SK-N-SH (cell line): ENCODE results near the gene SCARF2. TPM values are rescaled to one million over a fixed set of nuclear protein-coding genes. Genes with fewer than 3 reads are reported as not detected.

Experiments used
- CTCF ChIA-PET: fragments of 300-600, 350-600 bp; formaldehyde crosslinking; extraction: SDS; loops from one replicate; lab custom pipeline; 2021; lab: Yijun Ruan, JAX
- POLR2A ChIA-PET: fragments of 350-600 bp; sonication (Branson Sonifier 250); formaldehyde crosslinking; extraction: SDS; loops from one replicate; lab custom pipeline; 2020; ENCODE audit warnings: antibody characterized with exemption, inconsistent platforms; lab: Yijun Ruan, JAX
- DNase-seq: peaks from one replicate; pipeline ENCODE4 v3.0.0; 2012
- H2AFZ ChIP-seq: fragments of 200-600 bp; sonication (generic); 2 replicates; pipeline ENCODE4 v1.8.1; 2016; ENCODE audit warnings: antibody characterized with exemption, mild to moderate bottlenecking, low read depth
- H3F3A ChIP-seq: fragments of 200-600 bp; sonication (generic); replicated peaks from 2 replicates; pipeline ENCODE3; 2016; ENCODE audit warnings: antibody characterized with exemption, mild to moderate bottlenecking; ENCODE audit not compliant: insufficient read depth
- H3K27ac ChIP-seq, 2 experiments: fragments of 200-500 bp in 1 of 2; fragments of 200-600 bp in 1 of 2; sonication (Bioruptor generic) in 1 of 2; sonication (generic), shearing (Covaris generic) in 1 of 2; 2 replicates each; pipeline versions ENCODE4 v1.5.1 to v1.6.1; 2014 to 2016; ENCODE audit warnings: low read depth in 2 of 2, inconsistent platforms in 1 of 2, low read length in 1 of 2, mild to moderate bottlenecking in 1 of 2, mixed read lengths in 1 of 2
- H3K27me3 ChIP-seq: fragments of 200-600 bp; sonication (generic), shearing (Covaris generic); 2 replicates; pipeline ENCODE4 v1.6.1; 2016; ENCODE audit warnings: mixed run types; ENCODE audit not compliant: insufficient read depth
- H3K36me3 ChIP-seq, 2 experiments: fragments of 200-500 bp in 1 of 2; fragments of 200-600 bp in 1 of 2; sonication (Bioruptor generic) in 1 of 2; sonication (generic) in 1 of 2; replicated peaks in 1 of 2; 2 replicates each; pipeline versions ENCODE3 to v1.5.1; 2014 to 2016; ENCODE audit warnings: low read length in 1 of 2, mild to moderate bottlenecking in 1 of 2; ENCODE audit not compliant: insufficient read depth in 2 of 2, control insufficient read depth in 1 of 2
- H3K4me1 ChIP-seq, 2 experiments: fragments of 200-500 bp in 1 of 2; fragments of 200-600 bp in 1 of 2; sonication (Bioruptor generic) in 1 of 2; sonication (generic), shearing (Covaris generic) in 1 of 2; 2 replicates each; pipeline versions ENCODE4 v1.5.1 to v1.6.1; 2014 to 2016; ENCODE audit warnings: low read depth in 1 of 2, low read length in 1 of 2, mixed run types in 1 of 2; ENCODE audit not compliant: insufficient read depth in 2 of 2, control insufficient read depth in 1 of 2
- H3K4me2 ChIP-seq: fragments of 200-600 bp; sonication (generic), shearing (Covaris generic); 2 replicates; pipeline ENCODE4 v1.6.1; 2017; ENCODE audit warnings: mixed run types
- H3K4me3 ChIP-seq, 2 experiments: fragments of 200-500 bp in 1 of 2; fragments of 200-600 bp in 1 of 2; sonication (Bioruptor generic) in 1 of 2; sonication (generic), shearing (Covaris generic) in 1 of 2; 2 replicates each; pipeline versions ENCODE4 v1.5.1 to v1.8.1; 2014 to 2016; ENCODE audit warnings: low read depth in 2 of 2, inconsistent platforms in 1 of 2, low read length in 1 of 2, mild to moderate bottlenecking in 1 of 2, mixed read lengths in 1 of 2, moderate library complexity in 1 of 2
- H3K79me2 ChIP-seq: fragments of 200-600 bp; sonication (generic); 2 replicates; pipeline ENCODE4 v1.8.1; 2017; ENCODE audit warnings: mild to moderate bottlenecking; ENCODE audit not compliant: insufficient read depth
- H3K9ac ChIP-seq: fragments of 200-600 bp; sonication (generic); 2 replicates; pipeline ENCODE4 v1.6.1; 2017; ENCODE audit warnings: mixed run types
- H3K9me2 ChIP-seq: fragments of 200-600 bp; sonication (generic); 2 replicates; pipeline ENCODE4 v1.6.1; 2017; ENCODE audit warnings: mixed run types
- H3K9me3 ChIP-seq: fragments of 200-600 bp; sonication (generic); 2 replicates; pipeline ENCODE4 v1.6.1; 2017; ENCODE audit warnings: mixed run types, mild to moderate bottlenecking, moderate library complexity
- H4K20me1 ChIP-seq: fragments of 200-600 bp; sonication (generic); 2 replicates; pipeline ENCODE4 v1.6.1; 2017; ENCODE audit warnings: mild to moderate bottlenecking, mixed run types; ENCODE audit not compliant: insufficient read depth
- CTCF ChIP-seq: fragments of 200-600 bp; sonication (generic); IDR thresholded peaks from 2 replicates; pipeline ENCODE4 v1.6.1; 2017; ENCODE audit warnings: antibody characterized with exemption, mild to moderate bottlenecking, moderate library complexity
- GABPA ChIP-seq: IDR thresholded peaks from 2 replicates; pipeline ENCODE4 v1.4.0; 2012; ENCODE audit warnings: low read depth, mild to moderate bottlenecking
- IRF3 ChIP-seq: fragments of 150-350 bp; IDR thresholded peaks from 2 replicates; pipeline ENCODE4 v1.6.1; 2016; ENCODE audit warnings: mild to moderate bottlenecking, low read depth, low read length
- JUND ChIP-seq: IDR thresholded peaks from 2 replicates; pipeline ENCODE4 v1.4.0; 2012
- MAX ChIP-seq: IDR thresholded peaks from 2 replicates; pipeline ENCODE4 v1.4.0; 2012; ENCODE audit warnings: low read depth
- NFIC ChIP-seq: IDR thresholded peaks from 2 replicates; pipeline ENCODE4 v1.4.0; 2012; ENCODE audit warnings: borderline replicate concordance
- PBX3 ChIP-seq: IDR thresholded peaks from 2 replicates; pipeline ENCODE4; 2012
- RFX5 ChIP-seq: IDR thresholded peaks from 2 replicates; pipeline ENCODE4 v1.6.1; 2012; ENCODE audit warnings: mild to moderate bottlenecking, improper control_type of control experiment, low read length
- RXRA ChIP-seq: IDR thresholded peaks from 2 replicates; pipeline ENCODE4 v1.4.0; 2012; ENCODE audit warnings: low read depth, mild to moderate bottlenecking, borderline replicate concordance
- SIN3A ChIP-seq: IDR thresholded peaks from 2 replicates; pipeline ENCODE4 v1.6.1; 2012; ENCODE audit warnings: low read depth, mild to moderate bottlenecking, low read length, moderate library complexity, borderline replicate concordance
- USF1 ChIP-seq: IDR thresholded peaks from 2 replicates; pipeline ENCODE4 v1.4.0; 2012; ENCODE audit warnings: low read depth, borderline replicate concordance
- WGBS: methylation state at CpG from one replicate; pipeline ENCODE4 v1.1.6; 2017; ENCODE audit warnings: low lambda C conversion rate; 5-methylcytosine and 5-hydroxymethylcytosine counted together
- polyA plus RNA-seq, 3 experiments: library from polyadenylated mRNA; depleted of rRNA; stranded (reverse); fragments of >200 nt; gene quantifications; 2 replicates each; pipeline ENCODE4 v1.2.3, GENCODE V29; 2012

SCARF2 gene
- polyA plus RNA-seq, 1 of the 3 experiments (the other 2 are of a cell fraction), result 49.0 TPM

GRCh38 chr22:20405931-20406685 lies 31.5 kb downstream of the SCARF2 start:
- no peaks in the 10 kb centered on the region for H3F3A ChIP-seq
- ChIA-PET CTCF (interaction anchor here (2.6 to 3.1 kb wide), 3 partner anchors 12 to 50 kb away, joined by 10 to 18 read pairs (median 16); no protein-coding TSS in a partner anchor), POLR2A (interaction anchor here (0.8 kb wide), 1 partner anchor 17 kb away, joined by 3 read pairs; no protein-coding TSS in a partner anchor)
- H3K9me3 ChIP-seq, result no peaks in the 10 kb centered on the region
- DNase-seq, result no peak
- no peak overlapping the region for H3K4me2 ChIP-seq
- peaks cover 0 to 39% of the 10 kb centered on the region in 2 experiments for H3K36me3 ChIP-seq
- H3K9me2 ChIP-seq, result no peaks in the 10 kb centered on the region
- H3K79me2 ChIP-seq, result no peaks in the 10 kb centered on the region; the same call in 1 of the 2 replicates
- TF ChIP-seq GABPA, result no peak
- TF ChIP-seq NFIC, result no peak
- TF ChIP-seq CTCF, result no peak
- no peak for TF ChIP-seq SIN3A
- no peak for TF ChIP-seq PBX3
- no peaks in the 10 kb centered on the region for H3K4me1 ChIP-seq
- no peaks in the 10 kb centered on the region for H3K27me3 ChIP-seq
- no peak overlapping the region for H3K9ac ChIP-seq
- H4K20me1 ChIP-seq, result no peaks in the 10 kb centered on the region
- WGBS, result 98% methylated on average over 31 of the region's 62 CpGs
- no peak overlapping the region for H3K27ac ChIP-seq
- H2AFZ ChIP-seq, result no peak overlapping the region
- no peak overlapping the region for H3K4me3 ChIP-seq

- Histone ChIP-seq H3K36me3 (peaks cover 0 to 45% of the 10 kb centered on the region in 2 experiments), H4K20me1 (no peaks in the 10 kb centered on the region), H3K9me2 (no peaks in the 10 kb centered on the region), H3K79me2 (peaks cover 4% of the 10 kb centered on the region; the same call in 1 of the 2 replicates), H3K9me3 (no peaks in the 10 kb centered on the region), H3K4me2 (no peak overlapping the region), H3K4me3 (no peak overlapping the region), H3F3A (no peaks in the 10 kb centered on the region), H3K27me3 (no peaks in the 10 kb centered on the region), H3K9ac (no peak overlapping the region), H2AFZ (no peak overlapping the region), H3K27ac (no peak overlapping the region), H3K4me1 (no peaks in the 10 kb centered on the region)
- 93% methylated on average over 36 of the region's 45 CpGs for WGBS
- ChIA-PET CTCF (interaction anchor here (0.6 to 2.7 kb wide), 3 partner anchors 12 to 458 kb away, joined by 3 to 16 read pairs (median 10); no protein-coding TSS in a partner anchor), POLR2A (interaction anchor here (0.8 kb wide), 1 partner anchor 17 kb away, joined by 3 read pairs; no protein-coding TSS in a partner anchor)
- no peak for DNase-seq
- TF ChIP-seq CTCF (no peak), USF1 (no peak), SIN3A (no peak), NFIC (no peak), RXRA (no peak), MAX (no peak), PBX3 (no peak), IRF3 (no peak), RFX5 (no peak), GABPA (no peak), JUND (no peak)
These were observed 32.2 kb downstream of the SCARF2 start for GRCh38 chr22:20405291-20405930.
